Coronary artery (tissue), 2 donors: ENCODE results near the gene COMMD3.

Experiments
- DNase-seq: peaks from one replicate; pipeline ENCODE4 v3.0.0-alpha.2; 2017; ENCODE audit warnings: low spot score
- H3K27ac ChIP-seq, 2 donors: fragments of 200-600 bp; sonication (generic); one replicate each; pipeline ENCODE4 v1.5.1; 2016 to 2019
- H3K4me3 ChIP-seq: fragments of 200-600 bp; sonication (generic); 2 replicates; pipeline ENCODE4 v1.5.1; 2016; ENCODE audit warnings: mild to moderate bottlenecking, moderate library complexity
- TF ChIP-seq, protein P1 (sequence below): fragments of 200-600 bp; sonication (generic); IDR thresholded peaks from one replicate; pipeline ENCODE4 v1.5.1; 2019; ENCODE audit warnings: antibody characterized with exemption

The COMMD3 gene

GRCh38 chr10:22366771-22367170, 50.6 kb downstream of the COMMD3 start:
- TF ChIP-seq, protein P1, sequence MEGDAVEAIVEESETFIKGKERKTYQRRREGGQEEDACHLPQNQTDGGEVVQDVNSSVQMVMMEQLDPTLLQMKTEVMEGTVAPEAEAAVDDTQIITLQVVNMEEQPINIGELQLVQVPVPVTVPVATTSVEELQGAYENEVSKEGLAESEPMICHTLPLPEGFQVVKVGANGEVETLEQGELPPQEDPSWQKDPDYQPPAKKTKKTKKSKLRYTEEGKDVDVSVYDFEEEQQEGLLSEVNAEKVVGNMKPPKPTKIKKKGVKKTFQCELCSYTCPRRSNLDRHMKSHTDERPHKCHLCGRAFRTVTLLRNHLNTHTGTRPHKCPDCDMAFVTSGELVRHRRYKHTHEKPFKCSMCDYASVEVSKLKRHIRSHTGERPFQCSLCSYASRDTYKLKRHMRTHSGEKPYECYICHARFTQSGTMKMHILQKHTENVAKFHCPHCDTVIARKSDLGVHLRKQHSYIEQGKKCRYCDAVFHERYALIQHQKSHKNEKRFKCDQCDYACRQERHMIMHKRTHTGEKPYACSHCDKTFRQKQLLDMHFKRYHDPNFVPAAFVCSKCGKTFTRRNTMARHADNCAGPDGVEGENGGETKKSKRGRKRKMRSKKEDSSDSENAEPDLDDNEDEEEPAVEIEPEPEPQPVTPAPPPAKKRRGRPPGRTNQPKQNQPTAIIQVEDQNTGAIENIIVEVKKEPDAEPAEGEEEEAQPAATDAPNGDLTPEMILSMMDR = no peak
- no peak for DNase-seq
- no peak overlapping the region for H3K4me3 ChIP-seq
- no peak overlapping the region for H3K27ac ChIP-seq

DNA sequence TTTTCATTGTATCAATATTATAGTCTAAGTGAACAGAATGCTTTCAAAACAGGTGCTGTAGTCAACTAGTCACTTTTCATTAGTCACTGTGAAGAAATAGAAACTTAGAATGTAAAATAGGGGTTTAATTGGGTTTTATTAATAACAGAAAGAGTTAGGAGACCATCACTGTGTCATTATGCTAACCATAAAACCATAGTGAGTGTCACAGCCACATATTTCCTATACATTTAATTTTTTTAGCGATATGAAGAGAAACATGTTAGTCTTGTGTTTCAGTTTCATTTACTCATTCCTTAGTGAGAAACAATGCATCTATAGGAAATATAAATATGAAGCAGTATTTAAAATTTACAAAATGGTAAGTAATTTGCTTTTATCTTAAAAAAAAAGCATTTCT, 51.3 kb downstream of the COMMD3 start:
- no peak for DNase-seq
- Histone ChIP-seq H3K4me3 (no peak overlapping the region), H3K27ac (no peak overlapping the region)
- TF ChIP-seq, protein P1 = no peak

DNA sequence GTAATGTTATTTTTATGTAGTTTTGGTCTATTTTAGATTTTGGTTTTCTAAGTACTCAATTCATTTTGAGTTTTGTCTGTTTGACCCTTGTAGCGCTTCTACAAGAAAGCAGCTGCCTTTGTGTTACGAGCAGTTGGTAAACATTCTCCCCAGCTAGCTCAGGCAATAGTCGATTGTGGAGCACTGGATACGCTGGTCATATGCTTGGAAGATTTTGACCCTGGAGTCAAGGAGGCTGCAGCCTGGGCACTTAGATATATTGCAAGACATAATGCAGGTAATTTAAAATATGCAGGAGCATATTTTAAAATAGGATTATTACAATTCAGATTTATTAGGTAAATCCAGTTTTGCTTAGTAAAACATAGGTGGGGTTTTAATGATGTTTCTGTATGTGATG, 52.2 kb downstream of the COMMD3 start:
- Histone ChIP-seq H3K27ac (no peak overlapping the region), H3K4me3 (no peak overlapping the region)
- TF ChIP-seq, protein P1 = no peak
- no peak for DNase-seq

DNA sequence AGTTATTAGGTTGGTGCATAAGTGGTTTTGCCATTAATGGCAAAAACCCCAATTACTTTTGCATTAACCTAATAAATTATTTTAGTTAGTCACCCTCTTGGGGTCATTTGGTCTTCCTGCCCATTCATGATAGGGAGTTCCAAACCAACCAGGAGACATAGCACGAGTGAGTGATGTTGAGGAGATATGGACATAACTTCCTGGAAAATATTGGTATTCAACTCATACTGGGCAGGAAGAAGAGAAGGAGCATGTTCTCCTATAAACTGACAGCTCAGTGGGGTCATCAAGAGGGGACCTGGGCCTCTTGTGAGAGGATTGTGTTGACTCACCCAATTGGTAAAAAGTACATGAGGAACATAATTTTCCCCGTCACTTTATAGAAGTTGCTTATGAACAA, 52.8 kb downstream of the COMMD3 start:
- H3K4me3 ChIP-seq = no peak overlapping the region
- TF ChIP-seq, protein P1 = no peak
- H3K27ac ChIP-seq = no peak overlapping the region
- DNase-seq = no peak

DNA sequence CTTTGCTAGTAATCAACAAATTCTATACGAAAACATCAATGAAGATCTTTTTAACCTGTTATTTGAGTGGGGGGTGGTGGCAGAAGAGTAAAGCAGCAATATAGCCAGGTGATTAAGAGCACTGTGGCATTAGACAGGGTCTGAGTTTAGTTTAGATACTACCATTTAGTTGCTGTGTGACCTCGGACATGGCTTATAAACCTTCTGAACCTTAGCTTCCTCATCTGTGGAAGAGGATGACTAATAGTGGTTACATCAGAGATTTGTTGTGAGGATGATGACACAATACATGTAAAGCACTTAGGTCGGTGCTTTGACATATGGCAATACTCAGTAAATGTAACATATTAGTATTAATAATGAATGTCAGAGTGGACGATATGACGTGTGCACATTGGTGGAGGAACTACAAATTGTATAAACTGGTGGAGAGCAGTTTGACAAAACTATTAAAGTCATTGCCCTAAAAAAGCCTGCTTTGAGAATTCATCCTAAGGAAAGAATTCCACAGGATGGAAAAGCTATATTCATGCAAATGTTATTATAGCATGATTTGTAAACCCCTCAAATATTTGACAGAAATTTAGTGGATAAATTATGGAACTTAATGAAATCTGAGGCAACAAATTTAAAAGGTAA, 53.4 kb downstream of the COMMD3 start:
- TF ChIP-seq, protein P1 = no peak
- DNase-seq = no peak
- Histone ChIP-seq H3K4me3 (no peak overlapping the region), H3K27ac (no peak overlapping the region)
